Effector CD8-positive, alpha-beta T cell (primary cell): ENCODE results near the gene CNPPD1.
"Not testable (repeated sequence)": the region's sequence is repeated elsewhere in the genome, so short reads cannot be mapped to it uniquely, and the experiment has no call there.

Source experiments
- DNase-seq: peaks from one replicate; lab custom pipeline; 2025; lab: John Stamatoyannopoulos, UW

The CNPPD1 gene

DNA sequence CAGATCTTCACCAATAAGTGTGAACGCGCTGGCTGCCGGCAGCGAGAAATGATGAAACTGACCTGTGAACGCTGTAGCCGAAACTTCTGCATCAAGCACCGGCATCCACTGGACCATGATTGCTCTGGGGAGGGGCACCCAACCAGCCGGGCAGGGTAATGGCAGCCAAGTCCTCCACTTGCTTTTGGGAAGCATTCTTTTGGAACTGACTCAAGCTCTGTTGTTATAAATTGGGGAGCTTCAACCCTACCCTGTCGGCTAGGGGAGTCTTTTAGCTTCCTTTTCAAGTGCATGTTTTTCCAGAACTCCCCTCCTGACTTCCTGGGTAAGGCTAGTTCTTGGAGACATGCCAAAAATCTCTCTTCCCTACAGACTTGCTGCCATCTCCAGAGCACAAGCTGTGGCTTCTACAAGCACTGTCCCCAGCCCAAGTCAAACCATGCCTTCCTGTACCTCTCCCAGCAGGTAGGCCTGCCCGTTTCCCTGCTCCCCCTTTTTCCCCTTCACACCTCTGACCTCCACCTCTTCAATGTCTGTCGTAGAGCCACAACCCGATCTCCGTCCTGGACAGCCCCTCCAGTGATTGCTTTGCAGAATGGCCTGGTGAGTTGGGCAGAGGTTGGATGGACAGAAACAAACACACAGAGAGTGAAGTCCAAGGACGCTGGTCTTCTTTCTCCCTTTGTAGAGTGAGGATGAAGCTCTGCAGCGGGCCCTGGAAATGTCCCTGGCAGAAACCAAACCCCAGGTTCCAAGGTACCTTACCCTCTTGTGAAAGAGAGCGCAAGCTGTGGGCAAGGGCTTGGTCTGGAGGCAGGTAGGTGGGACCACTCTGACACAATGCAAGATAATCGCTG lies 31.4 kb upstream of the CNPPD1 start:
- no peak for DNase-seq

GRCh38 chr2:219207134-219207883 lies 30.6 kb upstream of the CNPPD1 start:
- DNase-seq, result no peak

DNA sequence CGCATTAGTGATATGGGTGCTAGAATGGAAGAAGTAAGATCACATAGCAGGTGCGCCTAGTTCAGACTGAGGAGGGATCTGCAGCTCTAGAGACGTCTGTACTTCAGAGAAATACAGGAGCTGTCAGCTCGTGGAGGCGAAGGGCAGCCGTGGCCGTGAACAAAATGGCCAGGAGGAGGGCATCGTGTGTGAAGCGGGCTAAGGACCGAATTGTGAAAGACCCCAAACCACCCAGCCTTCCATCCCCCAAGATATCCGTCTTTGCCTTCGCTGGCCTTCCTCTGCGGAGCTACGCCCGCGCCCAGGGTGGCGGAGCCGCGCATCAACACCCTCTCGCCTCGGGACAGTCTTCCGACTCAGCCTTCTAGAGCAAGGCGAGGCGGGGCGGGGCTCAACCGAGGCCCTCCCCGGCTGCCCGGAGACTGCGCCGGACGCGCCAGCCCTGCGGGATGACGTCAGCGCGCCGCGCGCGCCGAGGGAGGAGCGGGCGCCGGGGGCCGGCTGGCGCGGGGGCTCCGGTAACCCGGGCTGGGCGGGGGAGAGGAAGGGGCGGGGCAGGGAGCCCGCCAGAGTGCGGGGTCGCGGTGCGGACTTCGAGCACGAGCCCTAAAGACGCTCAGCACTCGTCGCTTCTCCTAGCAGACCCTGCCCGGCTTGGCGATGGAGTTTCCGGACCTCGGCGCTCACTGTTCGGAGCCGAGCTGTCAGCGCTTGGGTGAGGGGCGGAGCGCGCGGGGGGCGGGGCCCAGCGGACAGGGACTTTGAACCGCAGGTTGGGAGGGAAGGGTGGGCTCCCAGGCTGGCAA lies 29.8 kb upstream of the CNPPD1 start, which contains the start of gene ZFAND2B:
Gene ZFAND2B, plus strand, starts transcription at position 455 of the 806 bp plus-strand sequence. Its CDS starts 206 bp downstream, at position 661.
- peak; percentile 92 for DNase-seq

- no peak for DNase-seq
Observed at GRCh38 chr2:219205981-219206327, 29.2 kb upstream of the CNPPD1 start.

DNA sequence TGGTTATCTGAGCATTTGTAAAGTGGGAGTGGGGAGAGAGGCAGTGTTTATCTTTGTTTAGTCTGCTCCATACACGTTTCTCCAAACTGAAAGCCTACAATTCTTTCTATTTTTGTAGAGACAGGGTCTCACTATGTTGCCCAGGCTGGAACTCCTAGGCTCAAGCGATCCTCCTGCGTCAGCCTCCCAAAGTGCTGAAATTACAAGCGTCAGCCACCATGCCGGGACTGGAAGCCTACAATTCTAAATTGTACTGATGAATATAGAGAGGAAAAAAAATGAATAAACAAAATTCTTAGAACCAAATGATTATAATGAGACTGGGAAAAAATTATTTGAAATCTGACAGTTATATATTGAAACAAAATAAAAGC lies 28.4 kb upstream of the CNPPD1 start:
- DNase-seq, result no peak

DNA sequence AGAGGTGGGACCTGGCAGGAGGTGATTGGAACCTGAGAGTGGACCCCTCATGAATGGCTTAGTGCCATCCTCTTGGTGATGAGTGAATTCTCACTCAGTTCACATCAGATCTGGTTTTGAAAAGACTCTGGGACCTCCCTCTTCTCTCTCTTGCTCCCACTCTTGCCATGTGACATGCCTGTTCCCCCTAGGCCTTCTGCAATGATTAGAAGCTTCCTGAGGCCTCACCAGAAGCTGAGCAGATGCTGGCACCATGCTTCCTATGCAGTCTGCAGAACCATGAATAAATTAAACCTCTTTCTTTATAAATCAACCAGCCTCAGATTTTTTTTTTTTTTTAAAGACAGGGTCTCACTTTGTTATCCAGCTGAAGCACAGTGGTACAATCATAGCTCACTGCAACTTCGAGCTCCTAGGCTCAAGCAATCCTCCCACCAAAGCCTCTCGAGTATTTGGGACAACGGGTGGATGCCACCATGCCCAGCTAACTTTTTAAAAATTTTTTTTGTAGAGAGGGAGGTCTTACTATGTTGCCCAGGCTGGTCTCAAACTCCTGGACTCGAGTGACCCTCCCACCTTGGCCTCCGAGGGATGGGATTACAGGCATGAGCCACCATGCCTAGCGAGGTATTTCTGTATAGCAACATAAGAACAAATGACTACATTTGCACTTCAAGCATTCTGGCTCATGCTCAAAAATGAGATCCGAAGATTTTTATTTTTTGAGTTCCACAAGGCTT lies 27.9 kb upstream of the CNPPD1 start:
- no peak for DNase-seq

DNA sequence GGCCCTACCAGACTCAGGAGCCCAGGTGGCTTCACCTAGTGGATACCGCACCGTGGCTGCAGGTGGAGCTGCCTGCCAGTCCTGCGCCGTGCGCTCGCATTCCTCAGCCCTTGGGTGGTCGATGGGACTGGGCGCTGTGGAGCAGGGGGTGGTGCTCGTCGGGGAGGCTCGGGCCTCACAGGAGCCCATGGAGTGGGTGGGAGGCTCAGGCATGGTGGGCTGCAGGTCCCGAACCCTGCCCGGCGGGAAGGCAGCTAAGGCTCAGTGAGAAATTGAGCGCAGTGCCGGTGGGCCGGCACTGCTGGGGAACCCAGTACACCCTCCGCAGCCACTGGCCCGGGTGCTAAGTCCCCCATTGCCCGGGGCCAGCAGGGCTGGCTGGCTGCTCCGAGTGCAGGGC lies 24.6 kb upstream of the CNPPD1 start:
- not testable (repeated sequence) for DNase-seq

DNA sequence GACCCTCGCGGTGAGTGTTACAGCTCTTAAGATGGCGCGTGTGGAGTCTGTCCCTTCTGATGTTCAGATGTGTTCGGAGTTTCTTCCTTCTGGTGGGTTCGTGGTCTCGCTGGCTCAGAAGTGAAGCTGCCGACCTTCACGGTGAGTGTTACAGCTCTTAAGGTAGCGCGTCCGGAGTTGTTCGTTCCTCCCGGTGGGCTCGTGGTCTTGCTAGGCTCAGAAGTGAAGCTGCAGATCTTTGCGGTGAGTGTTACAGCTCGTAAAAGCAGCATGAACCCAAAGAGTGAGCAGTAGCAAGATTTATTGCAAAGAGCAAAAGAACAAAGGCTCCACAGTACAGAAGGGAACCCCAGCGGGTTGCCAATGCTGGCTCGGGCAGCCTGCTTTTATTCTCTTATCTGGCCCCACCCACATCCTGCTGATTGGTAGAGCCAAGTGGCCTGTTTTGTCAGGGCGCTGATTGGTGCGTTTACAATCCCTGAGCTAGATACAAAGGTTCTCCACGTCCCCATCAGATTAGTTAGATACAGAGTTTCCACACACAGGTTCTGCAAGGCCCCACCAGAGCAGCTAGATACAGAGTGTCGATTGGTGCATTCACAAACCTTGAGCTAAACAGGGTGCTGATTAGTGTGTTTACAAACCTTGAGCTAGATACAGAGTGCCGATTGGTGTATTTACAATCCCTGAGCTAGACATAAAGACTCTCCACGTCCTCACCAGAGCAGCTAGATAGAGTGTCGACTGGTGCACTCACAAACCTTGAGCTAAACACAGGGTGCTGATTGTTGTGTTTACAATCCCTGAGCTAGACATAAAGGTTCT lies 24.0 kb upstream of the CNPPD1 start:
- not testable (repeated sequence) for DNase-seq

GRCh38 chr2:219199470-219200211 lies 22.9 kb upstream of the CNPPD1 start:
- DNase-seq, result no peak

- no peak for DNase-seq
Observed at GRCh38 chr2:219198974-219199373, 22.2 kb upstream of the CNPPD1 start.

- DNase-seq, result no peak
Observed at GRCh38 chr2:219197388-219197787, 20.7 kb upstream of the CNPPD1 start.

DNA sequence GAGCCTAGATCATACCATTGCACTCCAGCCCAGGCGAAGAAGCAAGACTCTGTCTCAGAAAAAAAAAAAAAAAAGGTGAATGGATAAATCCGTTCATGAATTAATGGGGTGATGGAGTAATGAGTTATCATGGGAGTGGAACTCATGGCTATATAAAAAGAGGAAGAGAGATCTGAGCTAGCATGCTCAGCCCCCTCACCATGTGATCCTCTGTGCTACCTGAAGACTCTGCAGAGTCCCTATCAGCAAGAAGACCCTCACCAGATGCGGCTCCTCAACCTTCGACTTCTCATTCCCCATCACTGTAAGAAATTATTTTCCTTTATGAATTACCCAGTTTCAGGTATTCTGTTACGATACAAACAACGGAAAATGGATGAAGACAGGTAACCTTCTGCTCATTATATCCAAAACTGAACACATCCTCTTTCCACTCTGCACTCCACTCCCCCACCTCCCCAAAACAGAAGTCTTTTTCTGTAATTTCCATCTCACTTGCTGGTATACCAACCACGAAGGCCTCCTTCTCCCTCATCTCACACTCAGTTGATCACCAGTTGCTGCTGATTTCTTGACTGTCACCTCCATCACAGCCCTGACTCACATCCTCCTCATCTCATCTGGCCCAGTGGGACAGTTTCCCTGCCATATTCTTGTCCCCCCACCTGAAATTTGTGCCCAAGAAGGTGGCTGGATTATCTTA lies 10.2 kb upstream of the CNPPD1 start:
- DNase-seq, result no peak

- no peak for DNase-seq
Observed at GRCh38 chr2:219184121-219184520, 7.4 kb upstream of the CNPPD1 start.

GRCh38 chr2:219183151-219183772 lies 6.5 kb upstream of the CNPPD1 start:
- no peak for DNase-seq

DNA sequence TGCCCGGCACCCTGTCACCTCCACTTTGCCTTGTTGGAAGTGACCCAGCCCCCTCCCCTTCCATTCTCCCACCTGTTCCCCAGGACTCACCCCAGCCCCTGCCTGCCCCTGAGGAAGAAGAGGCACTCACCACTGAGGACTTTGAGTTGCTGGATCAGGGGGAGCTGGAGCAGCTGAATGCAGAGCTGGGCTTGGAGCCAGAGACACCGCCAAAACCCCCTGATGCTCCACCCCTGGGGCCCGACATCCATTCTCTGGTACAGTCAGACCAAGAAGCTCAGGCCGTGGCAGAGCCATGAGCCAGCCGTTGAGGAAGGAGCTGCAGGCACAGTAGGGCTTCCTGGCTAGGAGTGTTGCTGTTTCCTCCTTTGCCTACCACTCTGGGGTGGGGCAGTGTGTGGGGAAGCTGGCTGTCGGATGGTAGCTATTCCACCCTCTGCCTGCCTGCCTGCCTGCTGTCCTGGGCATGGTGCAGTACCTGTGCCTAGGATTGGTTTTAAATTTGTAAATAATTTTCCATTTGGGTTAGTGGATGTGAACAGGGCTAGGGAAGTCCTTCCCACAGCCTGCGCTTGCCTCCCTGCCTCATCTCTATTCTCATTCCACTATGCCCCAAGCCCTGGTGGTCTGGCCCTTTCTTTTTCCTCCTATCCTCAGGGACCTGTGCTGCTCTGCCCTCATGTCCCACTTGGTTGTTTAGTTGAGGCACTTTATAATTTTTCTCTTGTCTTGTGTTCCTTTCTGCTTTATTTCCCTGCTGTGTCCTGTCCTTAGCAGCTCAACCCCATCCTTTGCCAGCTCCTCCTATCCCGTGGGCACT lies 5.8 kb upstream of the CNPPD1 start:
- no peak for DNase-seq

GRCh38 chr2:219181531-219181930 lies 4.8 kb upstream of the CNPPD1 start:
- no peak for DNase-seq

DNA sequence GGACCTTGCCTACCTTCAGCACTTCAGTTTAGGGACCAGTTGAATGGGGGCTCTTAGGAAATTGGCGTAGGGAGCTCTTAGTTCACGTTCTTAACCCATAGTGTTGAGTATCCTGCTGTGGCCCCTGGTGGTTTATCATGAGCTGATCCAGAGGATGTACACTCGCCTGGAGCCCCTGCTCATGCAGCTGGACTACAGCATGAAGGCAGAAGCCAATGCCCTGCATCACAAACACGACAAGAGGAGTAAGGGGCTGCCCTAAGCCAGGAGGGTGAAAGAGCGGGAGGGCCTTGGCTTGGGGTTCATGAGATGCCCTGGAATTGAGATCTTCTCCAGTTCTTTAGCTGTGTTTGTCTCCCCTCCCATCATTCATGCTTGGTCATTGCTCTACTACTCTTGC lies 4.2 kb upstream of the CNPPD1 start:
- no peak for DNase-seq
